ENCODE measurements around the gene SUFU. TPM values are rescaled to one million over a fixed set of nuclear protein-coding genes. Genes with fewer than 3 reads are reported as not detected.
A peak's percentile ranks its signal among the peaks of the same experiment; 100 is the strongest.

The SUFU gene
- total and polyA plus RNA-seq, 2 of the 13 experiments (the other 11 are each of a cell fraction or from before 2014, with no cell fraction given): 2.9 to 5.5 TPM

DNA sequence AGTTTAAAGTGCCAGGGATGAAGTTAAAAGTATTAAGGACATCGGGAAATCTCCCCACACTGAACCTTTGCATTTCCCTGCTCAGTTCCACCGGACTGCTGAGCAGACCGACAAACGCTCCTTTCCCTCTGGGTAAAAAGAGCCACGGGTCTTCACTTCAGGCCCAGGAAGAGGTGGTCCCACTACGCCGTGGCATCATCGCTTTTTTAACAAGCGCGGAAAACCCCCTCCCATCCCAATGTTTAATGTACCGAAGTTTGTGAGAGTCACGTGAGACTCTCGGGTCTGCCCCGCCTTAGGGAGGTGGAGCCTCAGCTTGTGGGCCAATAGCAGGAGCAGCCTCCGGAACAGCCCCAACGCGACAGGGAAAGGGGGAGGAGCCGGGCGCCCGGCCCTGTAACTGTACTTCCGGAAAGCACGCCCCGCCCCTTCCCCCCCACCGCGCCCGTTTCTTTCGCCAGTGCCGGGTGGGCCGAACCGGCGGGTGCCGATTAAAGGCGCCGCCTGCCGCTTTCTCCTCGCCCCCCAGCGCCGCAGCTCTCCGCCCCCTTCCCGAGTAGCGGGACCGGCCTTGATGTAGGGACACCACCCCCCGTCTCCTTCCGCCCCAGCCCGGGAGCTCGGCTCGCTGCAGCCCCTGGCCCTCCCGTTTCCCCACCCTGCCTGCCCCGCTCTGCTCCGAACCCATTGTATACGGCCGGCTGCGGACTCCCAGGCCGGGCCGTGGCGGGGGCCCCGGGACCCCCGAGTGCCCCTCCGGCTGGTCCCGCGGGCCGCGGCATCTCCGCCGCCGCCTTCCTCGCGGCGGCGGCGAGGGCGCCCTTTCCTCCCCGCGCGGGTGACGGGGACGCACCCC is 138.3 kb downstream of the SUFU start (continued):
- peak; percentile 46 for TF ChIP-seq PAXIP1 (CRISPR knock-in tag; conservative IDR thresholded peaks at IDR 0.05)
- TF ChIP-seq, protein P1, sequence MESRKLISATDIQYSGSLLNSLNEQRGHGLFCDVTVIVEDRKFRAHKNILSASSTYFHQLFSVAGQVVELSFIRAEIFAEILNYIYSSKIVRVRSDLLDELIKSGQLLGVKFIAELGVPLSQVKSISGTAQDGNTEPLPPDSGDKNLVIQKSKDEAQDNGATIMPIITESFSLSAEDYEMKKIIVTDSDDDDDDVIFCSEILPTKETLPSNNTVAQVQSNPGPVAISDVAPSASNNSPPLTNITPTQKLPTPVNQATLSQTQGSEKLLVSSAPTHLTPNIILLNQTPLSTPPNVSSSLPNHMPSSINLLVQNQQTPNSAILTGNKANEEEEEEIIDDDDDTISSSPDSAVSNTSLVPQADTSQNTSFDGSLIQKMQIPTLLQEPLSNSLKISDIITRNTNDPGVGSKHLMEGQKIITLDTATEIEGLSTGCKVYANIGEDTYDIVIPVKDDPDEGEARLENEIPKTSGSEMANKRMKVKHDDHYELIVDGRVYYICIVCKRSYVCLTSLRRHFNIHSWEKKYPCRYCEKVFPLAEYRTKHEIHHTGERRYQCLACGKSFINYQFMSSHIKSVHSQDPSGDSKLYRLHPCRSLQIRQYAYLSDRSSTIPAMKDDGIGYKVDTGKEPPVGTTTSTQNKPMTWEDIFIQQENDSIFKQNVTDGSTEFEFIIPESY (CRISPR knock-in tag; IDR thresholded peaks at IDR 0.05): no peak
- TF ChIP-seq ZNF724P (CRISPR knock-in tag; IDR thresholded peaks at IDR 0.05; ENCODE audit: borderline replicate concordance): no peak
- peak; percentile 91 for TF ChIP-seq ZGPAT (CRISPR knock-in tag; IDR thresholded peaks at IDR 0.05)
- peak; percentile 45 for TF ChIP-seq MED8 (CRISPR knock-in tag; IDR thresholded peaks at IDR 0.05; ENCODE audit: insufficient replicate concordance)
- TF ChIP-seq KLF9 (CRISPR knock-in tag; IDR thresholded peaks at IDR 0.05; ENCODE audit: low read depth): no peak
- 0 out of 2 replicates have a peak, but pooled peaks have one; percentile 21 for TF ChIP-seq ZBTB43 (CRISPR knock-in tag; conservative IDR thresholded peaks at IDR 0.05)
- 0 out of 2 replicates have a peak, but pooled peaks have one; percentile 12 for TF ChIP-seq ZNF543 (CRISPR knock-in tag; IDR thresholded peaks at IDR 0.05)
- TF ChIP-seq, protein P2, sequence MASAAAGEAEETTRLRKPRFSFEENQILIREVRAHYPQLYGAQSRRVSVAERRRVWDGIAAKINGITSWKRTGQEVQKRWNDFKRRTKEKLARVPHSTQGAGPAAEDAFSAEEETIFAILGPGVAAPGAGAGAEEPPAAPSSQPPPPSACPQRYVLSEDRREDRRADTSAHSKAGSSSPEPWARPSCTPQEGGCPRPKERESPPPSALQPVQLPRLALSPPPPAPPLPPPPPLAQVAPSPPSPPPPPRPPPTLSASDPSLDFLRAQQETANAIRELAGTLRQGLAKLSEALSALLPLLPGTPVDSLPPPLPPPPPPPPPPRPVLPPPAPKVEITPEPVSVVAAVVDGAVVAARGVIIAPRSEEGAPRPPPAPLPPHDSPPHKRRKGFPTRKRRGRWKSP (CRISPR knock-in tag; IDR thresholded peaks at IDR 0.05): 0 out of 2 replicates have a peak, but pooled peaks have one; percentile 36
- TF ChIP-seq, protein P3, sequence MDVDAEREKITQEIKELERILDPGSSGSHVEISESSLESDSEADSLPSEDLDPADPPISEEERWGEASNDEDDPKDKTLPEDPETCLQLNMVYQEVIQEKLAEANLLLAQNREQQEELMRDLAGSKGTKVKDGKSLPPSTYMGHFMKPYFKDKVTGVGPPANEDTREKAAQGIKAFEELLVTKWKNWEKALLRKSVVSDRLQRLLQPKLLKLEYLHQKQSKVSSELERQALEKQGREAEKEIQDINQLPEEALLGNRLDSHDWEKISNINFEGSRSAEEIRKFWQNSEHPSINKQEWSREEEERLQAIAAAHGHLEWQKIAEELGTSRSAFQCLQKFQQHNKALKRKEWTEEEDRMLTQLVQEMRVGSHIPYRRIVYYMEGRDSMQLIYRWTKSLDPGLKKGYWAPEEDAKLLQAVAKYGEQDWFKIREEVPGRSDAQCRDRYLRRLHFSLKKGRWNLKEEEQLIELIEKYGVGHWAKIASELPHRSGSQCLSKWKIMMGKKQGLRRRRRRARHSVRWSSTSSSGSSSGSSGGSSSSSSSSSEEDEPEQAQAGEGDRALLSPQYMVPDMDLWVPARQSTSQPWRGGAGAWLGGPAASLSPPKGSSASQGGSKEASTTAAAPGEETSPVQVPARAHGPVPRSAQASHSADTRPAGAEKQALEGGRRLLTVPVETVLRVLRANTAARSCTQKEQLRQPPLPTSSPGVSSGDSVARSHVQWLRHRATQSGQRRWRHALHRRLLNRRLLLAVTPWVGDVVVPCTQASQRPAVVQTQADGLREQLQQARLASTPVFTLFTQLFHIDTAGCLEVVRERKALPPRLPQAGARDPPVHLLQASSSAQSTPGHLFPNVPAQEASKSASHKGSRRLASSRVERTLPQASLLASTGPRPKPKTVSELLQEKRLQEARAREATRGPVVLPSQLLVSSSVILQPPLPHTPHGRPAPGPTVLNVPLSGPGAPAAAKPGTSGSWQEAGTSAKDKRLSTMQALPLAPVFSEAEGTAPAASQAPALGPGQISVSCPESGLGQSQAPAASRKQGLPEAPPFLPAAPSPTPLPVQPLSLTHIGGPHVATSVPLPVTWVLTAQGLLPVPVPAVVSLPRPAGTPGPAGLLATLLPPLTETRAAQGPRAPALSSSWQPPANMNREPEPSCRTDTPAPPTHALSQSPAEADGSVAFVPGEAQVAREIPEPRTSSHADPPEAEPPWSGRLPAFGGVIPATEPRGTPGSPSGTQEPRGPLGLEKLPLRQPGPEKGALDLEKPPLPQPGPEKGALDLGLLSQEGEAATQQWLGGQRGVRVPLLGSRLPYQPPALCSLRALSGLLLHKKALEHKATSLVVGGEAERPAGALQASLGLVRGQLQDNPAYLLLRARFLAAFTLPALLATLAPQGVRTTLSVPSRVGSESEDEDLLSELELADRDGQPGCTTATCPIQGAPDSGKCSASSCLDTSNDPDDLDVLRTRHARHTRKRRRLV (CRISPR knock-in tag; IDR thresholded peaks at IDR 0.05): 0 out of 2 replicates have a peak, but pooled peaks have one; percentile 40
- TF ChIP-seq ZMYM3 (CRISPR knock-in tag; IDR thresholded peaks at IDR 0.05): no peak
- no peak for TF ChIP-seq ARID2 (CRISPR knock-in tag; IDR thresholded peaks at IDR 0.05; ENCODE audit: borderline replicate concordance)

Data from HepG2 (cell line).